NK-92 (cell line): Measurements from ENCODE around the gene GNG3.
"Not testable (repeated sequence)": the region's sequence is repeated elsewhere in the genome, so short reads cannot be mapped to it uniquely, and the experiment has no call there.

Source experiments
- DNase-seq: peaks from one replicate; lab custom pipeline; 2025; ENCODE audit not compliant: unreplicated experiment; lab: John Stamatoyannopoulos, UW

The GNG3 gene

GRCh38 chr11:62707277-62707861 lies at the start of gene GNG3, which contains the start of gene BSCL2:
GNG3 (plus strand) TSS chr11:62707676; CDS start chr11:62708296, 620 bp downstream.
BSCL2 (minus strand) TSS chr11:62707424; CDS start chr11:62707195, 229 bp downstream.
- DNase-seq, result no peak

GRCh38 chr11:62664405-62665074 lies 42.9 kb upstream of the GNG3 start:
- no peak for DNase-seq

GRCh38 chr11:62665075-62665598 lies 42.3 kb upstream of the GNG3 start, which contains the start of the genes C11orf98 and CSKMT:
C11orf98 (minus strand) TSS chr11:62665210; CDS start chr11:62665169, 41 bp downstream.
CSKMT (plus strand) TSS chr11:62665312; CDS start chr11:62665880, 568 bp downstream.
- DNase-seq, result peak; percentile 72

GRCh38 chr11:62665599-62666258 lies 41.7 kb upstream of the GNG3 start:
- no peak for DNase-seq

GRCh38 chr11:62666259-62666926 lies 41.1 kb upstream of the GNG3 start:
- no peak for DNase-seq

GRCh38 chr11:62667460-62667859 lies 40.0 kb upstream of the GNG3 start:
- no peak for DNase-seq

GRCh38 chr11:62669420-62670161 lies 37.9 kb upstream of the GNG3 start:
- no peak for DNase-seq

- DNase-seq, result no peak
Measured at GRCh38 chr11:62671236-62671607, 36.3 kb upstream of the GNG3 start.

GRCh38 chr11:62671608-62672389 lies 35.7 kb upstream of the GNG3 start, which contains the start of the genes LBHD1 and UQCC3:
LBHD1 (minus strand) TSS chr11:62672267; CDS start chr11:62670031, 2,236 bp downstream.
UQCC3 (plus strand) TSS chr11:62671673; CDS start chr11:62671746, 73 bp downstream.
- no peak for DNase-seq

- DNase-seq, result no peak
Measured at GRCh38 chr11:62673196-62673525, 34.3 kb upstream of the GNG3 start.

GRCh38 chr11:62675415-62675814 lies 32.1 kb upstream of the GNG3 start:
- not testable (repeated sequence) for DNase-seq

- no peak for DNase-seq
Measured at GRCh38 chr11:62676698-62677097, 30.8 kb upstream of the GNG3 start.

GRCh38 chr11:62677156-62677555 lies 30.3 kb upstream of the GNG3 start:
- DNase-seq, result no peak

- DNase-seq, result no peak
Measured at GRCh38 chr11:62677714-62678113, 29.8 kb upstream of the GNG3 start.

GRCh38 chr11:62678433-62678769 lies 29.1 kb upstream of the GNG3 start:
- no peak for DNase-seq

GRCh38 chr11:62678770-62679696 lies 28.4 kb upstream of the GNG3 start, which contains the start of gene UBXN1:
UBXN1 (minus strand) TSS chr11:62679073; CDS start chr11:62678923, 150 bp downstream.
- no peak for DNase-seq

- no peak for DNase-seq
Measured at GRCh38 chr11:62680825-62681240, 26.6 kb upstream of the GNG3 start.

- DNase-seq, result no peak
Measured at GRCh38 chr11:62682518-62682917, 25.0 kb upstream of the GNG3 start.
